ENCODE results near the gene CTSA.
"Not testable (repeated sequence)": the region's sequence is repeated elsewhere in the genome, so short reads cannot be mapped to it uniquely, and the experiment has no call there.

CTSA gene

DNA sequence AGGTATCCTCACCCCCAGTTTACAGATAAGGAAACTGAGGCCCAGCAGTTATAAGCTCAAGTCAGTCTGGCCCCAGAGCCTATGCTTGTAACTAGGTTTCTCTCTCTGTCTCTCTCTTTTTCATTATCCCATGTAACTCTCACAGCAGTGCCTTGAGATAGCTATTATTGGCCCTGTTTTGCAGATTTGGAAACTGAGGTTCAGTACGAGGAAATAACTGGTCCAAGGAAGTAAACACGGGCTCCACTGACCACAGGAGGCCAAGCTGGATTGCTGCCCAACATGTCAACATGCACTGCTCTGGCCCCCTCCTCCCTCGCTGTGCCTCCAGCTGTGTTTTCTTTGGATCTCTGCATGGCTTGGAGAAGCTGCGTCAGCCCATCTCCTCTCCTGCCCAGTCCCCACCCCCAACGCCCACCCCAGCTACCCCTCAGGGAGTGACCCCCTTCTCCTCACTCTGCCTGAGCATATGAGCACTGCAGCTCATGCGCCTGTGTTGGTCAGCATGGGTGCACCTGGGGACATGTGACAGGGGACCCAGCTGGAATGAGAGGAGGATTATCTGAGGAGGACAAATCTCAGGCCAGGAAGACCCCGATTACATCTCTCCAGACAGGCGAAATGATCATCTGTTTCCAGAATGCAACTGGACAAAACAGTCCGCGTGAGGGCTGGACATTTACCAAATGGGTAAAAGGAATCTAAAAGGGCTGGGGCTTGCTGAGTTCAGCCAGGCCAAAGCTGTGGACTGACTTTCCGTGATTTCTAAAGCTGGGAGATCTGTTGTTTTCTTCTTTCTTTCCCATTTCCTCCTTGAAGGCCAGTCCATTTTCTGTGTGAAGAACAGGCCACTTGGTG is 28.6 kb downstream of the CTSA start:
- no peak for DNase-seq

DNA sequence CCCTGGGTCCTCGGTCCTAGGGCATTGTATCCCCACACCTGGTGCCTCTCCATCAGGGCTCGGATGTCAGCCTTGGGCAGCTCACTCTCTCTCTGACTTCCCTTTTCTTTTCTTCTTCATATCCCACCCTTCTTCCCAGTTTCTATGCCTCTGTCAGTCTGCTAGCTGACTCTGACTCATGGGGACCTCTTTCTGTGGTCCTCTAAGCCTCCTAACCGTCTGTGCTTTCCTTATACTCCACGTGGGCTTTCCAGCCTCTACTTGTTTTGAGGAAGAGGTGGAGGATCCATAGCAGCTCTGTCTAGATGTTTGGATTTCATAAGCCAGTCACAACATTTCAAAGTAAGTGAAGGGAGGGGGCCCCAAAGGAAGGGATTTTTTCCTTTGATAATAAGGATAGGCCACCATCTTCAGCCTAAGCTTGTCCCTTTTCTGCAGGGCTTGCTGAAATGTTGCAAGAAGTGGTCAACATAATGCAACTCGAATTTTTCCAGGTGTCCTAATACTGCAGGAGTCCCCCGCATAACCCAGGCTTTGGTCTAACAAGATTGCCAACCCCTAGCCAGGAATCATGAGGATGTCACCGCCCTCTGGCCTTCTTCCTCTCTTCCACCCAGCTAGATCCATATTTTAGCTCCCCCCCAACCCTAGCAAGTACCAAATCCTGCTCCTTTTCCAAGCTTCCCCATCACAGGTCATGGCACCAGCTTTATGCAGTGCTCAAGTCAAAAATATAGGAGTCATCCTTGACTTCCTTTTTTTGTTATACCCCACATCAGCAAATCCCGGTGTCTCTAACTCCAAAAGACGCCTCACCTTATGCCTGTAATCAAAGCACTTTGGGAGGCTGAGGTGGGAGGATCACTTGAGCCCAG is 29.6 kb downstream of the CTSA start:
- no peak for DNase-seq

DNA sequence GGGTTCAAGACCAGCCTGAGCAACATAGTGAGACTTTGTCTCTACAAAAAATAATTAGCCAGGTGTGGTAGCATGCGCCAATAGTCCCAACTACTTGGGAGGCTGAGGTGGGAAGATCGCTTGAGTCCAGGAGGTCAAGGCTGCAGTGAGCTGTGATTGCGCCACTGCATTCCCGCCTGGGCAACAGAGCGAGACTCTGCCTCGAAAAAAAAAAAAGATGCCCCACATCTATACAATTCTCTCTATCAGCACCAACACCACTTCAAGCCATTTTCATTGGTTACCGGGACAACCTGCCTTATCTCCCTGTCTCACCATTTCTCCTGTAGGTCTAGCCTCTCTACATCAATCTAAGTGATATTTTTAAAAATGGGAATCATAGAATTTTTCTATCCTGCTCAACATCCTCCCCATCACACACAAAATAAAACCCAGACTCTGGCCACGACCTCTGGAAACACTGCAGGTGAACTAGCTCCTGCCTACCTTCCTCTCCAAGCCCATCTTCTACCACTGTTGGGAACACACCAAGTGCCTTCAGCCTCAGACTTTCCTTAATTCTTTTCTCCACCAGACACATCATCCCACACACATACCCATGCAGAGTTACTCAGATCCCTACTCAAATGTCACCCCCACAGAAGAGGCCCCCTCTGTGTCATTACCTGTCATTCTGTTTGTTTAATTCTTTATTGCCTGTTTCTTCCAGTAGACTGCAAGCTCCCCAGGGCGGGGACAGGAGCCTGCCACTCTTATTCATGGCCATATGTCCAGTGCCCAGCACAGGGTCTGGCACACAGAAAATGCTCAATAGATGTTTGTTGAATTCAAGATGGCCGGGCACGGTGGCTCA is 30.4 kb downstream of the CTSA start:
- DNase-seq, result no peak

- DNase-seq, result no peak
These were observed 33.5 kb downstream of the CTSA start for GRCh38 chr20:45924391-45925261.

- no peak for DNase-seq
These were observed 34.8 kb downstream of the CTSA start for GRCh38 chr20:45925821-45926506.

DNA sequence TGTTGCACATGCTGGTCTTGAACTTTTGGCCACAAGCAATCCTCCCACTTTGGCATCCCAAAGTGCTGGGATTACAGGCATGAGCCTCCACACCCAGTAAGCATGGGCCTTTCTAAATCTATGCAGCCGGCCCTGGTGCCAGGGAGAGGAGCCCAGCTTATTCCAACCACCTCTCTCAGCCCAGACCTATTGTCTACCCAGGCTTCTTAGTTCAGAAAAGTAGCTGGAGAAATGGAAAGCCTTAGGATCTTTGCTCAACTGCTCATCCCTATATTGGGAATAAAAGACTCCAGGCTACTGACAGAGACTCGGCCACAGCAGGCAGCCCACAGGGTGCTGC is 35.6 kb downstream of the CTSA start:
- no peak for DNase-seq

DNA sequence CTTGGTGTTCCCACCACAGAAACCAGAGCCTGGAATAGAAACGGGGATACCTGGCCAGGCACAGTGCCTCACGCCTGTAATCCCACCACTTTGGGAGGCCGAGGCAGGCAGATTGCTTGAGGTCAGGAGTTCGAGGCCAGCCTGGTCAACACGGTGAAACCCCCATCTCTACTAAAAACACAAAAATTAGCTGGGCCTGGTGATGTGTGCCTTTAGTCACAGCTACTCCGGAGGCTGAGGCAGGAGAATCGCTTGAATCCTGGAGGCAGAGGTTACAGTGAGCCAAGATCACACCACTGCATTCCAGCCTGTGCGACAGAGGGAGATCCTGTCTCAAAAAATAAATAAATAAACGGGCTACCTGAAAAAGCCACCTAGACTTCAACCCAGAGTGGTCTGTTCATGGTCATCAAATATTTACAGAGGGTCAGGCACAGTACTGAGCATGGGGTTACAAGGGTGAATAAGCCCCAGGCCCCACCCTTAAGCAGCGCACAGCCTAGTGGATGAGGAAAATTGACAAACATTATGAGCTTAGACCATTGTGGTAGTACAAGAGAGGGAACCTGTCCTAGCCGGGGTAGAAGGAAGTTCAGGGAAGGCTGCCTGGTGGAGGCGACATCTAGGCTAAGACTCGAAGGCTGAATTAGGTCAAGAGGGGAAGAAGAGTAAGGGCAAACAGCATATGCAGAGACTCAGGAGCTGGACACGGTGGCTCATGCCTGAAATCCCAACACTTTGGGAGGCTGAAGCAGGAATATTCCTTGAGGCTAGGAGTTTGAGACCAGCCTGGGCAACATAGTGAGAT is 36.1 kb downstream of the CTSA start:
- no peak for DNase-seq

DNA sequence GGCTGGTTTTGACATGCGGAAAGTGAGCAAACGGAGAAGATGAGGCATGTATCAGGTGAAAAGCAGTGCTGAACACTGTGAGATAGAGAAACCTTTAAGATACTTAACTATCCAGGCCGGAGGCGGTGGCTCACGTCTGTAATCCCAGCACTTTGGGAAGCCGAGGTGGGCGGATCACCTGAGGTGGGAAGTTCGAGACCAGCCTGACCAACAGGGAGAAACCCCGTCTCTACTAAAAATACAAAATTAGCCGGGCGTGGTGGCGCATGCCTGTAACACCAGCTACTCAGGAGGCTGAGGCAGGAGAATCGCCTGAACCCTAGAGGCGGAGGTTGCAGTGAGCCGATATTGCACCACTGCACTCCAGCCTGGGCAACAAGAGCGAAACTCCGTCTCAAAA is 40.5 kb downstream of the CTSA start:
- not testable (repeated sequence) for DNase-seq

- peak; percentile 53 for DNase-seq
These were observed 42.3 kb downstream of the CTSA start for GRCh38 chr20:45933266-45934045.

GRCh38 chr20:45934046-45934585 is 43.0 kb downstream of the CTSA start:
- DNase-seq, result no peak

- DNase-seq, result peak; percentile 78
These were observed 43.7 kb downstream of the CTSA start, which contains the start of gene PCIF1 for GRCh38 chr20:45934586-45935415. PCIF1 (plus strand) TSS chr20:45934683; CDS start chr20:45939000, 4,317 bp downstream.

DNA sequence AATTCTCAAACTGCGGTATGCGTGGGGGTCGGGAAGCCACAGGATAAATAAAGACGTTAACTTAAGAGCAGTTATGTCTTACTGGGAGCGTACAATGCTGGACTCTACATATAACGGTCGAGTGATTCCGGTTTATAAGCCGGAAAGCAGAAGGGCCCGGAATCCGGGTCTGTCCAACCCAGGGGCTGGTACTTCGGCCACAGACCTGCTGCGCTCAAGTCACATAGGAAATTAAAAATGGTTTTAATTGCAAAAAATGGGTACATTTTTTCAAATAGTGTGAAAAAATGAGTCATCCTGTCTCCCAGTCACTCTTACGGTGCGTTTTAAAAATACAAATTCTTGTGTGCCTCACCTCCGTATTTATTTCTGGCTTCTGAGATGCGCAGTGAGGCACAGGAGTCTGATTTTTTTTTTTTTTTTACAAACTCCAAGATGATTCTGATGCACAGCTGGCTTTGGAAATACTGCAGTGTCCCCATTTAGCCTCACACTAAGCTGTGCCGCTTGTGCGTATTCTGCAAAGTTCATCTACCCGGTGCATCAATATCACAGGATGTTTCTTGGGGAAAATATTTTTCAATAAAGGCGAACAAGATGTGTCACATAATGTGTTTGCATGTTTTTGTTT is 44.4 kb downstream of the CTSA start:
- DNase-seq, result no peak

DNA sequence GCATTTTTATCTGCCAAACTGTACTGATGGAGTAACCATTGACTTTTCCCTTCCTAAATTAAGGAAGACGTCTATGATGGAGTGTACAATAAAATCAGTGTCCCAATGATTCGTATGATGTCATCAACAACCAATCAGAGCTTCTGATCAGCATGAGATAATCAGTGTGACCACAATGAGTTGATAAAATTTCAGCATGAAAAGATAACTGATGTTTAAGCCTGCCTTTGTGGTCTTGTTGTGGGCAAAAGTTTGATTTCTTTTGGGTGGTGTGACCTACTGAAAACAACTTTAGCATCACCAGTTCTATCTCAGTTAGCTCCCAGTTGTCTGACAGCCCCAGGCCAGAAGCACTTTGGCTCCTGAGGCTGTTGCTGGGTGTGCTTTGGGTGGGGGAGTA is 46.6 kb downstream of the CTSA start:
- no peak for DNase-seq

- no peak for DNase-seq
These were observed 47.7 kb downstream of the CTSA start for GRCh38 chr20:45938727-45939438.

- DNase-seq, result no peak
These were observed 48.9 kb downstream of the CTSA start for GRCh38 chr20:45940053-45940452.

- DNase-seq, result no peak
These were observed 49.3 kb downstream of the CTSA start for GRCh38 chr20:45940469-45940868.

DNA sequence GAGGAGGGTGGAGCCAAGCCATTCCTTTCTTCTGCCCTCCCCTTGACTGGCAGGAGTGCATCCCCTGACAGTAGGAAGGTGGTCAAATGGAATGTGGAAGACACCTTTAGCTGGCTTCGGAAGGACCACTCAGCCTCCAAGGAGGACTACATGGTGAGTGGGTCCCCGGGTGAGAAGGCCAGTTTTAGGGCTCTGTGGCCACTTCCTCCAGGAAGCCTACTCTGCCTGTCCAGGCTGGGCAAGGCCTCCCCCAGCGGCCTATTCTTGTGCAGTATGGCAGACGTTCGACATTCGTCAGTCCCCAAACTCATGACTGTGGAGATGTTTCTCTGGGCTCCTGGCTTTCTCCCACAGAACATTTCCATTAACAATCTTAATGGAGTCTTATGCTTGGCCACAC is 52.5 kb downstream of the CTSA start:
- no peak for DNase-seq

Measured in NCI-H2029 treated with DMSO at 0.1 percent for 48 hours (cell line).